ENCODE measurements around the gene SLC12A4.
"Not testable (repeated sequence)": the region's sequence is repeated elsewhere in the genome, so short reads cannot be mapped to it uniquely, and the experiment has no call there.

Gene SLC12A4

GRCh38 chr16:67968400-67969253 lies at the start of gene SLC12A4:
SLC12A4 (minus strand) TSS chr16:67968637; CDS start chr16:67968553, 84 bp downstream.
- peak; percentile 71 to 76 for DNase-seq

GRCh38 chr16:68015681-68016080 lies 47.2 kb upstream of the SLC12A4 start, which contains the start of gene DPEP2NB:
DPEP2NB (minus strand) TSS chr16:68015911; CDS start chr16:68015770, 141 bp downstream.
- DNase-seq: no peak

- peak; percentile 51 to 65 for DNase-seq
Observed at GRCh38 chr16:68013440-68013839, 45.0 kb upstream of the SLC12A4 start.

- not testable (repeated sequence) for DNase-seq
Observed at GRCh38 chr16:68009872-68010271, 41.4 kb upstream of the SLC12A4 start.

GRCh38 chr16:68009157-68009735 lies 40.8 kb upstream of the SLC12A4 start:
- DNase-seq: no peak

- peak; percentile 69 to 72 for DNase-seq
Observed at GRCh38 chr16:68005786-68006286, 37.4 kb upstream of the SLC12A4 start.

GRCh38 chr16:68005211-68005610 lies 36.8 kb upstream of the SLC12A4 start:
- DNase-seq: no peak

GRCh38 chr16:68003031-68003430 lies 34.6 kb upstream of the SLC12A4 start:
- no peak for DNase-seq

GRCh38 chr16:68000450-68000849 lies 32.0 kb upstream of the SLC12A4 start:
- no peak for DNase-seq

GRCh38 chr16:67999985-68000384 lies 31.5 kb upstream of the SLC12A4 start:
- peak; percentile 38 to 58 for DNase-seq

GRCh38 chr16:67998779-67999688 lies 30.6 kb upstream of the SLC12A4 start, which contains the start of gene DPEP2:
DPEP2 (minus strand) TSS chr16:67999484; CDS start chr16:67993212, 6,272 bp downstream.
- DNase-seq: peak; percentile 39 to 59

- not testable (repeated sequence) for DNase-seq
Observed at GRCh38 chr16:67998231-67998778, 29.9 kb upstream of the SLC12A4 start.

GRCh38 chr16:67996666-67997065 lies 28.2 kb upstream of the SLC12A4 start:
- no peak for DNase-seq

- no peak for DNase-seq
Observed at GRCh38 chr16:67995423-67995822, 27.0 kb upstream of the SLC12A4 start.

- DNase-seq: not testable (repeated sequence)
Observed at GRCh38 chr16:67994040-67994408, 25.6 kb upstream of the SLC12A4 start.

GRCh38 chr16:67993207-67994039 lies 25.0 kb upstream of the SLC12A4 start:
- DNase-seq: peak; percentile 77 to 80

- DNase-seq: no peak
Observed at GRCh38 chr16:67992661-67993206, 24.3 kb upstream of the SLC12A4 start.

GRCh38 chr16:67990018-67990386 lies 21.6 kb upstream of the SLC12A4 start:
- no peak for DNase-seq

- DNase-seq: no peak
Observed at GRCh38 chr16:67989322-67990017, 21.0 kb upstream of the SLC12A4 start.

- no peak for DNase-seq
Observed at GRCh38 chr16:67988675-67989074, 20.2 kb upstream of the SLC12A4 start.
